CD4-positive, alpha-beta T cell (primary cell): ENCODE data around the gene PPP1R1B. TPM values are rescaled to one million over a fixed set of nuclear protein-coding genes. Genes with fewer than 3 reads are reported as not detected.

ENCODE experiments used
- ATAC-seq: fragments of 200-7000 bp; cut with Tn5 transposase; one replicate; pipeline ENCODE4 v1.10.0; 2022; ENCODE audit warnings: mild to moderate bottlenecking; ENCODE audit not compliant: poor library complexity
- CTCF ChIA-PET: fragments of 350-600 bp; sonication (Branson Sonifier 250); formaldehyde crosslinking; loops from one replicate; lab custom pipeline; 2021; ENCODE audit warnings: antibody characterized with exemption, inconsistent platforms; lab: Charles Lee
- POLR2A ChIA-PET: fragments of 350-600 bp; sonication (Branson Sonifier 250); formaldehyde crosslinking; loops from one replicate; lab custom pipeline; 2021; ENCODE audit warnings: antibody characterized with exemption, inconsistent platforms; lab: Charles Lee
- DNase-seq, 14 experiments: peaks; one replicate each; pipeline ENCODE4 v3.0.0-alpha.2; 2013 to 2020; ENCODE audit warnings: mixed read lengths in 2 of 14
- H3K27ac ChIP-seq, 2 donors: one replicate each; pipeline versions ENCODE4 v1.5.1 to v1.7.0; 2013; ENCODE audit warnings: low read length in 2 of 2, low read depth in 1 of 2, mild to moderate bottlenecking in 1 of 2
- H3K27me3 ChIP-seq, 2 experiments: 1 replicate in 1 of 2; 2 replicates in 1 of 2; pipeline versions ENCODE4 v1.6.1 to v1.7.0; 2013; ENCODE audit warnings: low read length in 2 of 2, control low read depth in 1 of 2, mild to moderate bottlenecking in 1 of 2, moderate library complexity in 1 of 2; ENCODE audit not compliant: insufficient read depth in 2 of 2, control insufficient read depth in 1 of 2
- H3K36me3 ChIP-seq: one replicate; pipeline ENCODE4 v1.6.1; 2013; ENCODE audit warnings: low read length, control low read depth; ENCODE audit not compliant: insufficient read depth
- H3K4me1 ChIP-seq: one replicate; pipeline ENCODE4 v1.6.1; 2013; ENCODE audit warnings: low read length, control low read depth; ENCODE audit not compliant: insufficient read depth
- H3K4me3 ChIP-seq: one replicate; pipeline ENCODE4 v1.5.1; 2013; ENCODE audit warnings: mild to moderate bottlenecking, low read length, moderate library complexity
- H3K9me3 ChIP-seq, 2 experiments: 1 replicate in 1 of 2; 2 replicates in 1 of 2; pipeline versions ENCODE4 v1.6.1 to v1.7.0; 2013; ENCODE audit warnings: low read length in 2 of 2, mild to moderate bottlenecking in 2 of 2, control low read depth in 1 of 2, moderate library complexity in 1 of 2; ENCODE audit not compliant: control insufficient read depth in 1 of 2, insufficient read depth in 1 of 2
- H3K27ac Mint-ChIP-seq: one replicate; pipeline ENCODE4 v1.8.0; 2020; ENCODE audit warnings: mixed read lengths
- H3K27me3 Mint-ChIP-seq: one replicate; pipeline ENCODE4 v1.8.0; 2021; ENCODE audit warnings: mixed read lengths
- H3K36me3 Mint-ChIP-seq: one replicate; pipeline ENCODE4 v1.8.0; 2021; ENCODE audit warnings: low read depth, mixed read lengths
- H3K4me1 Mint-ChIP-seq: one replicate; pipeline ENCODE4 v1.8.0; 2021; ENCODE audit warnings: low read depth, mixed read lengths
- H3K4me3 Mint-ChIP-seq: one replicate; pipeline ENCODE4 v1.8.0; 2020; ENCODE audit warnings: mild to moderate bottlenecking, mixed read lengths
- H3K9me3 Mint-ChIP-seq: one replicate; pipeline ENCODE4 v1.8.0; 2020; ENCODE audit warnings: mixed read lengths
- CTCF ChIP-seq: fragments of 200-600 bp; IDR thresholded peaks from one replicate; pipeline ENCODE4 v1.8.0; 2022; ENCODE audit warnings: antibody characterized with exemption, mild to moderate bottlenecking
- intact Hi-C, 2 experiments: fragments of 100-400 bp; cut with DNase I in 1 of 2; cut with micrococcal nuclease in 1 of 2; formaldehyde crosslinking; loops; one replicate each; pipeline versions ENCODE4 v1.15.1 to v1.9.0; 2023 to 2025; cut with DNase I, micrococcal nuclease
- total RNA-seq, 174 experiments: library from RNA in 2 of 174; stranded (reverse) in 2 of 174; gene quantifications; one replicate each; pipeline ENCODE4 v1.2.3 and lab custom pipeline; 2021 to 2026

The PPP1R1B gene
- total RNA-seq, 2 experiments from 2014 or later = 0.25 TPM; not detected in 1

- no peak overlapping the region for H3K27ac ChIP-seq
- H3K4me1 Mint-ChIP-seq = peaks cover 19% of the 10 kb centered on the region
- H3K9me3 ChIP-seq = no peaks in the 10 kb centered on the region
- intact Hi-C loops = no loop called here
- H3K27me3 ChIP-seq = peaks cover 0 to 3% of the 10 kb centered on the region in 2 experiments
- DNase-seq = no peak
- no peak for TF ChIP-seq CTCF
- H3K4me1 ChIP-seq = peaks cover 40% of the 10 kb centered on the region
- ATAC-seq = no peak
- H3K36me3 Mint-ChIP-seq = no peaks in the 10 kb centered on the region
- H3K4me3 Mint-ChIP-seq = peak overlapping the region; percentile 90
- H3K4me3 ChIP-seq = no peak overlapping the region
- POLR2A ChIA-PET = interaction anchor here (1.0 to 2.0 kb wide), 5 partner anchors 19 to 361 kb away, joined by 3 to 6 read pairs (median 3); partner anchors contain the start of genes MIEN1, PSMD3 and STARD3
- H3K36me3 ChIP-seq = no peaks in the 10 kb centered on the region
- no peak overlapping the region for H3K27ac Mint-ChIP-seq
- CTCF ChIA-PET = interaction anchor here (1.0 to 1.7 kb wide), 3 partner anchors 35 to 134 kb away, joined by 3 to 5 read pairs (median 4); partner anchors contain the start of gene MIEN1
- H3K27me3 Mint-ChIP-seq = peaks cover 23% of the 10 kb centered on the region
- no peaks in the 10 kb centered on the region for H3K9me3 Mint-ChIP-seq
These were observed 7.6 kb upstream of the PPP1R1B start for GRCh38 chr17:39618956-39619785.

GRCh38 chr17:39619786-39620101 lies 7.0 kb upstream of the PPP1R1B start:
- Histone ChIP-seq H3K27ac (no peak overlapping the region), H3K27me3 (peaks cover 0 to 4% of the 10 kb centered on the region in 2 experiments), H3K9me3 (no peaks in the 10 kb centered on the region), H3K36me3 (no peaks in the 10 kb centered on the region), H3K4me3 (no peak overlapping the region), H3K4me1 (peaks cover 40% of the 10 kb centered on the region)
- TF ChIP-seq CTCF = no peak
- DNase-seq (no peak), ATAC-seq (no peak)
- CTCF ChIA-PET = interaction anchor here (1.0 to 1.7 kb wide), 2 partner anchors 34 to 111 kb away, joined by 3 to 5 read pairs; partner anchors contain the start of gene MIEN1
- Mint-ChIP-seq H3K9me3 (no peaks in the 10 kb centered on the region), H3K27me3 (peaks cover 19% of the 10 kb centered on the region), H3K4me1 (peaks cover 19% of the 10 kb centered on the region), H3K4me3 (no peak overlapping the region), H3K36me3 (no peaks in the 10 kb centered on the region), H3K27ac (no peak overlapping the region)
- intact Hi-C loops = loop anchor here (5.0 to 10.0 kb wide), 3 partner anchors 113 to 358 kb away; partner anchors contain the start of genes IKZF3 (in 1 of the 2), MIEN1 (in 1 of the 2) and ZPBP2 (in 1 of the 2)
- POLR2A ChIA-PET = interaction anchor here (1.1 to 2.5 kb wide), 3 partner anchors 18 to 361 kb away, joined by 3 to 11 read pairs (median 4); partner anchors contain the start of genes PSMD3 and STARD3

GRCh38 chr17:39621523-39622379 lies 5.0 kb upstream of the PPP1R1B start:
- DNase-seq (peak; percentile 67 to 96 (median 88)), ATAC-seq (peak; percentile 74)
- Mint-ChIP-seq H3K9me3 (no peaks in the 10 kb centered on the region), H3K27me3 (peaks cover 30% of the 10 kb centered on the region), H3K27ac (peak overlapping the region; percentile 74), H3K4me1 (peaks cover 25% of the 10 kb centered on the region), H3K36me3 (no peaks in the 10 kb centered on the region), H3K4me3 (peak overlapping the region; percentile 62)
- peaks cover 15 to 19% of the 10 kb centered on the region in 2 experiments for H3K27me3 ChIP-seq
- peak overlapping the region; percentile 25 for H3K4me3 ChIP-seq
- intact Hi-C loops = loop anchor here (1.0 to 10.0 kb wide), 12 partner anchors 13 to 359 kb away; partner anchors contain the start of genes IKZF3 (in 2 of the 2), MIEN1 (in 2 of the 2), PSMD3 (in 1 of the 2) and STARD3 (in 1 of the 2)
- H3K9me3 ChIP-seq = peaks cover 0 to 5% of the 10 kb centered on the region in 2 experiments
- H3K4me1 ChIP-seq = peaks cover 48% of the 10 kb centered on the region
- POLR2A ChIA-PET = interaction anchor here (0.5 to 2.5 kb wide), 18 partner anchors 15 to 359 kb away, joined by 3 to 12 read pairs (median 4); partner anchors contain the start of genes CDK12, MIEN1, ORMDL3 and PGAP3
- peak; percentile 100 for TF ChIP-seq CTCF
- no peaks in the 10 kb centered on the region for H3K36me3 ChIP-seq
- no peak overlapping the region for H3K27ac ChIP-seq
- CTCF ChIA-PET = interaction anchor here (0.6 to 3.6 kb wide), 56 partner anchors 8 to 640 kb away, joined by 3 to 66 read pairs (median 4); partner anchors contain the start of genes CDK12, IKZF3, MIEN1 and PGAP3
